ENCODE data around the gene SERPINB8. TPM values are rescaled to one million over a fixed set of nuclear protein-coding genes. Genes with fewer than 3 reads are reported as not detected.

Gene SERPINB8
- total RNA-seq, 1 experiment from 2014 or later: 2.0 TPM

DNA sequence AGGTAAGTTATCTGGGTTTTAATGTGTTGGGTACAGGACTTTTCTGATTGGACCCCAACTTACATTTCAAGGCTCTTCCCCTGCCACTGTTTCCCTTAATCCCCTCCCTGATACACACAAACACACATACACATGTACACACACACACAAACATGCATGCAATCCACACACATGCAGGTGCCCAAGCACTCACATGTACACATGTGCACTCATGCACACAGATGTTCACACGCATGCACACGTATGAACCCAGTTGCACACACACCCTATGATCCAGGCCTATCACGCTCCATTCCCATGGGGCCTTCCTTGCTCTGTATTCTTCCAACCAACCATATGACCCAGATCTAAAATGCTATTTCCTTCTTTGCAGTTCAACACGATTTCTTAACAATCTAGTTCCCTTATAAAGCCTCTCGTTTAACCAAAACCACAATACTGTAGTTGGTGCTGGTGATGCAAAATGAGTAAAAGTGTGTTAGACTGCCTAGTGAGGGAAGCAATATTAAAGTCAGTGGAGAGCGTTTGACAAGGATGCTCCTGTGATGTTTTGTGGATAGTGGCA lies 11.1 kb downstream of the SERPINB8 start:
- H3K9me3 ChIP-seq (ENCODE audit: control insufficient read depth, insufficient read depth, low read depth, low read length): no peaks in the 10 kb centered on the region
- no peak overlapping the region for H3K27ac ChIP-seq (ENCODE audit: low read length)
- CTCF ChIA-PET: no interaction called here
- ATAC-seq (no peak), DNase-seq (ENCODE audit: low read depth, low spot score) (no peak)
- no TSS peak for BruUV-seq (replicated peaks)
- no peak overlapping the region for H3K4me3 ChIP-seq (ENCODE audit: low read depth in 2 of 2, low read length in 2 of 2)
- no peak for TF ChIP-seq REST (IDR thresholded peaks at IDR 0.05; ENCODE audit: insufficient read depth in 1 of 2, low read depth in 2 of 2, low read length in 1 of 2)
- no peak for TF ChIP-seq TCF7L2 (IDR thresholded peaks at IDR 0.05; ENCODE audit: low read depth, low read length)
- no peak for TF ChIP-seq POLR2AphosphoS5 (IDR thresholded peaks at IDR 0.05; ENCODE audit: low read depth, low read length)
- TF ChIP-seq SIN3A (IDR thresholded peaks at IDR 0.05; ENCODE audit: borderline replicate concordance, insufficient read depth, low read depth, low read length): no peak
- TF ChIP-seq, protein P1, sequence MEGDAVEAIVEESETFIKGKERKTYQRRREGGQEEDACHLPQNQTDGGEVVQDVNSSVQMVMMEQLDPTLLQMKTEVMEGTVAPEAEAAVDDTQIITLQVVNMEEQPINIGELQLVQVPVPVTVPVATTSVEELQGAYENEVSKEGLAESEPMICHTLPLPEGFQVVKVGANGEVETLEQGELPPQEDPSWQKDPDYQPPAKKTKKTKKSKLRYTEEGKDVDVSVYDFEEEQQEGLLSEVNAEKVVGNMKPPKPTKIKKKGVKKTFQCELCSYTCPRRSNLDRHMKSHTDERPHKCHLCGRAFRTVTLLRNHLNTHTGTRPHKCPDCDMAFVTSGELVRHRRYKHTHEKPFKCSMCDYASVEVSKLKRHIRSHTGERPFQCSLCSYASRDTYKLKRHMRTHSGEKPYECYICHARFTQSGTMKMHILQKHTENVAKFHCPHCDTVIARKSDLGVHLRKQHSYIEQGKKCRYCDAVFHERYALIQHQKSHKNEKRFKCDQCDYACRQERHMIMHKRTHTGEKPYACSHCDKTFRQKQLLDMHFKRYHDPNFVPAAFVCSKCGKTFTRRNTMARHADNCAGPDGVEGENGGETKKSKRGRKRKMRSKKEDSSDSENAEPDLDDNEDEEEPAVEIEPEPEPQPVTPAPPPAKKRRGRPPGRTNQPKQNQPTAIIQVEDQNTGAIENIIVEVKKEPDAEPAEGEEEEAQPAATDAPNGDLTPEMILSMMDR (IDR thresholded peaks at IDR 0.05): no peak
- H3K27me3 ChIP-seq (ENCODE audit: control insufficient read depth, insufficient read depth, low read length): no peaks in the 10 kb centered on the region
- intact Hi-C loops (cut with micrococcal nuclease; ENCODE audit: unreplicated experiment): no loop called here
- POLR2A ChIA-PET: no interaction called here
- H3K4me1 ChIP-seq (ENCODE audit: control insufficient read depth, insufficient read depth, low read length): no peaks in the 10 kb centered on the region
- H3K36me3 ChIP-seq (ENCODE audit: control insufficient read depth, insufficient read depth, low read length): no peaks in the 10 kb centered on the region
- in situ Hi-C loops (cut with HindIII; ENCODE audit: low pct_unique_long_range_greater_than_20kb, low sequenced_read_pairs): no loop called here

- intact Hi-C loops (cut with micrococcal nuclease; ENCODE audit: unreplicated experiment): no loop called here
- TF ChIP-seq SIN3A (IDR thresholded peaks at IDR 0.05; ENCODE audit: borderline replicate concordance, insufficient read depth, low read depth, low read length): no peak
- TF ChIP-seq REST (IDR thresholded peaks at IDR 0.05; ENCODE audit: insufficient read depth in 1 of 2, low read depth in 2 of 2, low read length in 1 of 2): no peak
- TF ChIP-seq TCF7L2 (IDR thresholded peaks at IDR 0.05; ENCODE audit: low read depth, low read length): no peak
- TF ChIP-seq POLR2AphosphoS5 (IDR thresholded peaks at IDR 0.05; ENCODE audit: low read depth, low read length): no peak
- TF ChIP-seq, protein P1 (IDR thresholded peaks at IDR 0.05): no peak
- Histone ChIP-seq H3K9me3 (ENCODE audit: control insufficient read depth, insufficient read depth, low read depth, low read length) (no peaks in the 10 kb centered on the region), H3K27me3 (ENCODE audit: control insufficient read depth, insufficient read depth, low read length) (no peaks in the 10 kb centered on the region), H3K4me1 (ENCODE audit: control insufficient read depth, insufficient read depth, low read length) (no peaks in the 10 kb centered on the region), H3K27ac (ENCODE audit: low read length) (no peak overlapping the region), H3K36me3 (ENCODE audit: control insufficient read depth, insufficient read depth, low read length) (no peaks in the 10 kb centered on the region), H3K4me3 (ENCODE audit: low read depth in 2 of 2, low read length in 2 of 2) (no peak overlapping the region)
- BruUV-seq (replicated peaks): no TSS peak
- CTCF ChIA-PET: no interaction called here
- POLR2A ChIA-PET: no interaction called here
- DNase-seq (ENCODE audit: low read depth, low spot score): no peak
- ATAC-seq: no peak
- in situ Hi-C loops (cut with HindIII; ENCODE audit: low pct_unique_long_range_greater_than_20kb, low sequenced_read_pairs): no loop called here
These were observed 11.8 kb downstream of the SERPINB8 start for GRCh38 chr18:63981719-63982118.

Measured in Panc1 (cell line).